ENCODE results near the gene PRSS2. TPM values are rescaled to one million over a fixed set of nuclear protein-coding genes. Genes with fewer than 3 reads are reported as not detected.

PRSS2 gene
- total RNA-seq, 1 experiment from 2014 or later, result 22.4 TPM

DNA sequence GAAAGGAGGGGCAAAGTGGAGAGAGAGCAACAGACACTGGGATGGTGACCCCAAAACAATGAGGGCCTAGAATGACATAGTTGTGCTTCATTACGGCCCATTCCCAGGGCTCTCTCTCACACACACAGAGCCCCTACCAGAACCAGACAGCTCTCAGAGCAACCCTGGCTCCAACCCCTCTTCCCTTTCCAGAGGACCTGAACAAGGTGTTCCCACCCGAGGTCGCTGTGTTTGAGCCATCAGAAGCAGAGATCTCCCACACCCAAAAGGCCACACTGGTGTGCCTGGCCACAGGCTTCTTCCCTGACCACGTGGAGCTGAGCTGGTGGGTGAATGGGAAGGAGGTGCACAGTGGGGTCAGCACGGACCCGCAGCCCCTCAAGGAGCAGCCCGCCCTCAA lies 20.7 kb downstream of the PRSS2 start:
- DNase-seq (ENCODE audit: low read depth, low spot score) (no peak), ATAC-seq (no peak)
- H3K4me1 ChIP-seq (ENCODE audit: control insufficient read depth, insufficient read depth, low read length), result no peaks in the 10 kb centered on the region
- POLR2A ChIA-PET, result no interaction called here
- no peaks in the 10 kb centered on the region for H3K9me3 ChIP-seq (ENCODE audit: control insufficient read depth, insufficient read depth, low read depth, low read length)
- intact Hi-C loops (cut with micrococcal nuclease; ENCODE audit: unreplicated experiment) (no loop called here), in situ Hi-C loops (cut with HindIII; ENCODE audit: low pct_unique_long_range_greater_than_20kb, low sequenced_read_pairs) (no loop called here)
- H3K4me3 ChIP-seq (ENCODE audit: low read depth in 2 of 2, low read length in 2 of 2), result no peak overlapping the region
- CTCF ChIA-PET, result no interaction called here
- peaks cover 23% of the 10 kb centered on the region for H3K27me3 ChIP-seq (ENCODE audit: control insufficient read depth, insufficient read depth, low read length)
- no TSS peak for BruUV-seq (replicated peaks)
- H3K27ac ChIP-seq (ENCODE audit: low read length), result no peak overlapping the region
- no peaks in the 10 kb centered on the region for H3K36me3 ChIP-seq (ENCODE audit: control insufficient read depth, insufficient read depth, low read length)
- TF ChIP-seq SIN3A (IDR thresholded peaks at IDR 0.05; ENCODE audit: borderline replicate concordance, insufficient read depth, low read depth, low read length) (no peak), POLR2AphosphoS5 (IDR thresholded peaks at IDR 0.05; ENCODE audit: low read depth, low read length) (no peak), TCF7L2 (IDR thresholded peaks at IDR 0.05; ENCODE audit: low read depth, low read length) (no peak)
- TF ChIP-seq, protein P1, sequence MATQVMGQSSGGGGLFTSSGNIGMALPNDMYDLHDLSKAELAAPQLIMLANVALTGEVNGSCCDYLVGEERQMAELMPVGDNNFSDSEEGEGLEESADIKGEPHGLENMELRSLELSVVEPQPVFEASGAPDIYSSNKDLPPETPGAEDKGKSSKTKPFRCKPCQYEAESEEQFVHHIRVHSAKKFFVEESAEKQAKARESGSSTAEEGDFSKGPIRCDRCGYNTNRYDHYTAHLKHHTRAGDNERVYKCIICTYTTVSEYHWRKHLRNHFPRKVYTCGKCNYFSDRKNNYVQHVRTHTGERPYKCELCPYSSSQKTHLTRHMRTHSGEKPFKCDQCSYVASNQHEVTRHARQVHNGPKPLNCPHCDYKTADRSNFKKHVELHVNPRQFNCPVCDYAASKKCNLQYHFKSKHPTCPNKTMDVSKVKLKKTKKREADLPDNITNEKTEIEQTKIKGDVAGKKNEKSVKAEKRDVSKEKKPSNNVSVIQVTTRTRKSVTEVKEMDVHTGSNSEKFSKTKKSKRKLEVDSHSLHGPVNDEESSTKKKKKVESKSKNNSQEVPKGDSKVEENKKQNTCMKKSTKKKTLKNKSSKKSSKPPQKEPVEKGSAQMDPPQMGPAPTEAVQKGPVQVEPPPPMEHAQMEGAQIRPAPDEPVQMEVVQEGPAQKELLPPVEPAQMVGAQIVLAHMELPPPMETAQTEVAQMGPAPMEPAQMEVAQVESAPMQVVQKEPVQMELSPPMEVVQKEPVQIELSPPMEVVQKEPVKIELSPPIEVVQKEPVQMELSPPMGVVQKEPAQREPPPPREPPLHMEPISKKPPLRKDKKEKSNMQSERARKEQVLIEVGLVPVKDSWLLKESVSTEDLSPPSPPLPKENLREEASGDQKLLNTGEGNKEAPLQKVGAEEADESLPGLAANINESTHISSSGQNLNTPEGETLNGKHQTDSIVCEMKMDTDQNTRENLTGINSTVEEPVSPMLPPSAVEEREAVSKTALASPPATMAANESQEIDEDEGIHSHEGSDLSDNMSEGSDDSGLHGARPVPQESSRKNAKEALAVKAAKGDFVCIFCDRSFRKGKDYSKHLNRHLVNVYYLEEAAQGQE (IDR thresholded peaks at IDR 0.05; ENCODE audit: insufficient read depth in 1 of 2, low read depth in 2 of 2, low read length in 1 of 2), result no peak
- TF ChIP-seq, protein P2, sequence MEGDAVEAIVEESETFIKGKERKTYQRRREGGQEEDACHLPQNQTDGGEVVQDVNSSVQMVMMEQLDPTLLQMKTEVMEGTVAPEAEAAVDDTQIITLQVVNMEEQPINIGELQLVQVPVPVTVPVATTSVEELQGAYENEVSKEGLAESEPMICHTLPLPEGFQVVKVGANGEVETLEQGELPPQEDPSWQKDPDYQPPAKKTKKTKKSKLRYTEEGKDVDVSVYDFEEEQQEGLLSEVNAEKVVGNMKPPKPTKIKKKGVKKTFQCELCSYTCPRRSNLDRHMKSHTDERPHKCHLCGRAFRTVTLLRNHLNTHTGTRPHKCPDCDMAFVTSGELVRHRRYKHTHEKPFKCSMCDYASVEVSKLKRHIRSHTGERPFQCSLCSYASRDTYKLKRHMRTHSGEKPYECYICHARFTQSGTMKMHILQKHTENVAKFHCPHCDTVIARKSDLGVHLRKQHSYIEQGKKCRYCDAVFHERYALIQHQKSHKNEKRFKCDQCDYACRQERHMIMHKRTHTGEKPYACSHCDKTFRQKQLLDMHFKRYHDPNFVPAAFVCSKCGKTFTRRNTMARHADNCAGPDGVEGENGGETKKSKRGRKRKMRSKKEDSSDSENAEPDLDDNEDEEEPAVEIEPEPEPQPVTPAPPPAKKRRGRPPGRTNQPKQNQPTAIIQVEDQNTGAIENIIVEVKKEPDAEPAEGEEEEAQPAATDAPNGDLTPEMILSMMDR (IDR thresholded peaks at IDR 0.05), result no peak

DNA sequence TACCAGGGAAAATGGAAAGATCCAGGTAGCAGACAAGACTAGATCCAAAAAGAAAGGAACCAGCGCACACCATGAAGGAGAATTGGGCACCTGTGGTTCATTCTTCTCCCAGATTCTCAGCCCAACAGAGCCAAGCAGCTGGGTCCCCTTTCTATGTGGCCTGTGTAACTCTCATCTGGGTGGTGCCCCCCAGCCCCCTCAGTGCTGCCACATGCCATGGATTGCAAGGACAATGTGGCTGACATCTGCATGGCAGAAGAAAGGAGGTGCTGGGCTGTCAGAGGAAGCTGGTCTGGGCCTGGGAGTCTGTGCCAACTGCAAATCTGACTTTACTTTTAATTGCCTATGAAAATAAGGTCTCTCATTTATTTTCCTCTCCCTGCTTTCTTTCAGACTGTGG lies 21.4 kb downstream of the PRSS2 start:
- no TSS peak for BruUV-seq (replicated peaks)
- Histone ChIP-seq H3K4me3 (ENCODE audit: low read depth in 2 of 2, low read length in 2 of 2) (no peak overlapping the region), H3K4me1 (ENCODE audit: control insufficient read depth, insufficient read depth, low read length) (no peaks in the 10 kb centered on the region), H3K36me3 (ENCODE audit: control insufficient read depth, insufficient read depth, low read length) (no peaks in the 10 kb centered on the region), H3K27me3 (ENCODE audit: control insufficient read depth, insufficient read depth, low read length) (peaks cover 25% of the 10 kb centered on the region), H3K9me3 (ENCODE audit: control insufficient read depth, insufficient read depth, low read depth, low read length) (no peaks in the 10 kb centered on the region), H3K27ac (ENCODE audit: low read length) (no peak overlapping the region)
- intact Hi-C loops (cut with micrococcal nuclease; ENCODE audit: unreplicated experiment) (no loop called here), in situ Hi-C loops (cut with HindIII; ENCODE audit: low pct_unique_long_range_greater_than_20kb, low sequenced_read_pairs) (no loop called here)
- ATAC-seq (no peak), DNase-seq (ENCODE audit: low read depth, low spot score) (no peak)
- ChIA-PET CTCF (no interaction called here), POLR2A (no interaction called here)
- TF ChIP-seq, protein P1 (IDR thresholded peaks at IDR 0.05; ENCODE audit: insufficient read depth in 1 of 2, low read depth in 2 of 2, low read length in 1 of 2), result no peak
- TF ChIP-seq POLR2AphosphoS5 (IDR thresholded peaks at IDR 0.05; ENCODE audit: low read depth, low read length) (no peak), SIN3A (IDR thresholded peaks at IDR 0.05; ENCODE audit: borderline replicate concordance, insufficient read depth, low read depth, low read length) (no peak), TCF7L2 (IDR thresholded peaks at IDR 0.05; ENCODE audit: low read depth, low read length) (no peak)
- TF ChIP-seq, protein P2 (IDR thresholded peaks at IDR 0.05), result no peak
